HG03439 (cell line): ENCODE measurements around the gene C19orf25.
"Not testable (repeated sequence)": the region's sequence is repeated elsewhere in the genome, so short reads cannot be mapped to it uniquely, and the experiment has no call there.

ENCODE experiments used
- ATAC-seq: cut with Tn5 transposase; IDR thresholded peaks from one replicate; pipeline ENCODE4 v1.9.1; 2021; ENCODE audit warnings: mild to moderate bottlenecking, moderate library complexity; ENCODE audit not compliant: unreplicated experiment

C19orf25 gene

GRCh38 chr19:1478934-1479707 lies at the start of gene C19orf25:
C19orf25 (minus strand) TSS chr19:1479215; CDS start chr19:1478903, 312 bp downstream.
- ATAC-seq, result peak; percentile 85

GRCh38 chr19:1527650-1528309 lies 48.8 kb upstream of the C19orf25 start:
- ATAC-seq, result no peak

GRCh38 chr19:1526979-1527649 lies 48.1 kb upstream of the C19orf25 start:
- no peak for ATAC-seq

GRCh38 chr19:1526066-1526778 lies 47.2 kb upstream of the C19orf25 start:
- ATAC-seq, result no peak

- ATAC-seq, result no peak
These were observed 46.3 kb upstream of the C19orf25 start for GRCh38 chr19:1525343-1525742.

GRCh38 chr19:1524972-1525325 lies 45.9 kb upstream of the C19orf25 start:
- no peak for ATAC-seq

GRCh38 chr19:1524287-1524971 lies 45.4 kb upstream of the C19orf25 start:
- ATAC-seq, result no peak

- no peak for ATAC-seq
These were observed 44.6 kb upstream of the C19orf25 start, which contains the start of gene PLK5 for GRCh38 chr19:1523412-1524286. PLK5 (plus strand) TSS chr19:1524077; CDS start chr19:1526997, 2,920 bp downstream.

- ATAC-seq, result no peak
These were observed 43.8 kb upstream of the C19orf25 start for GRCh38 chr19:1522838-1523237.

GRCh38 chr19:1522061-1522460 lies 43.0 kb upstream of the C19orf25 start:
- ATAC-seq, result no peak

- ATAC-seq, result no peak
These were observed 42.6 kb upstream of the C19orf25 start for GRCh38 chr19:1521636-1522035.

- ATAC-seq, result no peak
These were observed 41.3 kb upstream of the C19orf25 start for GRCh38 chr19:1520203-1520780.

GRCh38 chr19:1519802-1520201 lies 40.8 kb upstream of the C19orf25 start:
- ATAC-seq, result not testable (repeated sequence)

- ATAC-seq, result no peak
These were observed 39.5 kb upstream of the C19orf25 start for GRCh38 chr19:1518471-1518870.

- no peak for ATAC-seq
These were observed 37.4 kb upstream of the C19orf25 start for GRCh38 chr19:1516395-1516753.

GRCh38 chr19:1514986-1515721 lies 36.1 kb upstream of the C19orf25 start:
- no peak for ATAC-seq

GRCh38 chr19:1514295-1514661 lies 35.3 kb upstream of the C19orf25 start:
- no peak for ATAC-seq

GRCh38 chr19:1513499-1514294 lies 34.7 kb upstream of the C19orf25 start:
- ATAC-seq, result no peak
